ENCODE results near the gene PKDREJ. TPM values are rescaled to one million over a fixed set of nuclear protein-coding genes. Genes with fewer than 3 reads are reported as not detected.

PKDREJ gene
- total and polyA plus RNA-seq, 11 donors: 0.03 to 0.16 (median 0.08) TPM; not detected in 2

GRCh38 chr22:46237453-46238124 is 25.6 kb downstream of the PKDREJ start:
- intact Hi-C loops (cut with DNase I): loop anchor here in 1 of 10 donors (5.0 kb wide), 1 partner anchor 40 kb away; no protein-coding TSS in a partner anchor
- peaks cover 0 to 70% (median 33%) of the 10 kb centered on the region in 12 donors for H3K4me1 ChIP-seq
- TF ChIP-seq CTCF (IDR thresholded peaks at IDR 0.05) (no peak), POLR2A (IDR thresholded peaks at IDR 0.05) (no peak)

GRCh38 chr22:46234969-46235368 is 28.2 kb downstream of the PKDREJ start:
- intact Hi-C loops (cut with DNase I): loop anchor here in 1 of 10 donors (5.0 kb wide), 1 partner anchor 38 kb away; no protein-coding TSS in a partner anchor
- DNase-seq: no peak
- no peaks in the 10 kb centered on the region for H3K27me3 ChIP-seq
- ATAC-seq: no peak
- peak overlapping the region in 3 of 12 donors; percentile 69 to 86 (median 70) for H3K27ac ChIP-seq
- H3K4me1 ChIP-seq: peaks cover 0 to 51% (median 15%) of the 10 kb centered on the region in 12 donors
- TF ChIP-seq CTCF (IDR thresholded peaks at IDR 0.05) (no peak), POLR2A (IDR thresholded peaks at IDR 0.05) (no peak)
- peaks cover 0 to 69% (median 50%) of the 10 kb centered on the region in 9 donors for H3K36me3 ChIP-seq
- H3K9me3 ChIP-seq: no peaks in the 10 kb centered on the region
- no peak overlapping the region for H3K4me3 ChIP-seq
- WGBS, 4 donors: 90% methylated on average over 12 of the region's 12 CpGs

More at GRCh38 chr22:46237453-46238124, 25.6 kb downstream of the PKDREJ start:
- Histone ChIP-seq H3K27me3 (no peaks in the 10 kb centered on the region), H3K36me3 (peaks cover 0 to 52% (median 38%) of the 10 kb centered on the region in 9 donors), H3K27ac (peak overlapping the region; percentile 21 to 91 (median 70)), H3K4me3 (no peak overlapping the region), H3K9me3 (no peaks in the 10 kb centered on the region)
- ATAC-seq (peak in 3 of 4 donors; percentile 37 to 49 (median 38)), DNase-seq (peak in 4 of 5 donors; percentile 48 to 78 (median 69))
- 62 to 76% (median 65%) methylated on average over 12 of the region's 12 CpGs for WGBS, 4 donors

- ATAC-seq: peak; percentile 72 to 93 (median 88)
- Histone ChIP-seq H3K27me3 (no peaks in the 10 kb centered on the region), H3K4me1 (peaks cover 0 to 39% (median 13%) of the 10 kb centered on the region in 12 donors), H3K36me3 (peaks cover 0 to 70% (median 43%) of the 10 kb centered on the region in 9 donors), H3K9me3 (no peaks in the 10 kb centered on the region), H3K27ac (peak overlapping the region in 11 of 12 donors; percentile 48 to 86 (median 68)), H3K4me3 (no peak overlapping the region)
- TF ChIP-seq CTCF (IDR thresholded peaks at IDR 0.05) (no peak), POLR2A (IDR thresholded peaks at IDR 0.05) (no peak)
- WGBS, 4 donors: 27 to 40% (median 31%) methylated on average over 9 of the region's 9 CpGs
- DNase-seq: peak; percentile 63 to 84 (median 76)
- intact Hi-C loops (cut with DNase I): no loop called here
Measured at GRCh38 chr22:46233231-46233630, 29.9 kb downstream of the PKDREJ start.

GRCh38 chr22:46230262-46230901 is 32.8 kb downstream of the PKDREJ start:
- Histone ChIP-seq H3K27me3 (no peaks in the 10 kb centered on the region), H3K4me1 (peaks cover 0 to 24% (median 9%) of the 10 kb centered on the region in 12 donors), H3K9me3 (no peaks in the 10 kb centered on the region), H3K27ac (no peak overlapping the region), H3K4me3 (no peak overlapping the region), H3K36me3 (peaks cover 0 to 58% (median 27%) of the 10 kb centered on the region in 9 donors)
- no peak for ATAC-seq
- intact Hi-C loops (cut with DNase I): no loop called here
- DNase-seq: no peak
- WGBS, 4 donors: 77 to 92% (median 89%) methylated on average over 13 of the region's 13 CpGs
- TF ChIP-seq POLR2A (IDR thresholded peaks at IDR 0.05) (no peak), CTCF (IDR thresholded peaks at IDR 0.05) (no peak)
